GM21528 (cell line): ENCODE measurements around the gene MAP2K6.

Experiments
- ATAC-seq: cut with Tn5 transposase; IDR thresholded peaks from one replicate; pipeline ENCODE4 v1.9.1; 2021; ENCODE audit warnings: mild to moderate bottlenecking, moderate library complexity; ENCODE audit not compliant: unreplicated experiment, low FRiP score

Gene MAP2K6

DNA sequence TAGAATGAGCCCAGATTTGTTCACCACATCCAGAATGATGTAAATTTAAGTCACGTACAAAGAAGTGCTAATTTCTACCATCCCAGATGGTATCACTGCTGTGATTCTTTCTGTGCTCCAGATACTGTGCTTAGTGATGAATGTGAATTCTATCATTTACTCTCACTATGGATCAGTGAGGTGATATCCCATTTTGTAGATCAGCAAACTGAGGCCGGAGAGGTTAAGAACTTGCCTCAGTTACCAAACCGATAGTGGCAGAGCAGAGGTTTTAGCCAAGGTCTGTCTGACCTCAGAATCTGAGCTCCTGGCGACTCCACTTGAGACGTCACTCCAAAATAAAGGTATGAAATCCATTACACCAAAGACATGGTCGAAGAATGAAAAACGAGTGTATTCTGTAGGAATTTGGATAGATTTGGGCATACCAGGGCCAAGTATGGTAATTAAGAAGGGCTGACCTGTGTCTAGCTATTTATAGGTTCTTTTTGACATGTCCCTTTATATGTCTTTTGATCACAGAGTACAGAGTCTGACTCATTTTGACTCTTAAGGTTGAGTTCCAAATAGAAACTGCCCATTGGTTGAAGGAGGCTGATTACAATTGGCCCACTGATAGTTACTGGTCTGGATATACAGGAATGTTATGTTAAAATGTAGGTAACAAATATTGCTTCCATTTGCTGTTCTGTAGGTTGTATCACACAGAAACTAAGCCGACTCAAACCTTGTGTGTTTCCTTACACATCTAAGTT is 10.0 kb downstream of the MAP2K6 start:
- no peak for ATAC-seq

GRCh38 chr17:69425978-69426377 is 11.5 kb downstream of the MAP2K6 start:
- no peak for ATAC-seq

- ATAC-seq: no peak
Measured at GRCh38 chr17:69427486-69428197, 13.1 kb downstream of the MAP2K6 start.

- no peak for ATAC-seq
Measured at GRCh38 chr17:69428252-69428980, 13.9 kb downstream of the MAP2K6 start.

DNA sequence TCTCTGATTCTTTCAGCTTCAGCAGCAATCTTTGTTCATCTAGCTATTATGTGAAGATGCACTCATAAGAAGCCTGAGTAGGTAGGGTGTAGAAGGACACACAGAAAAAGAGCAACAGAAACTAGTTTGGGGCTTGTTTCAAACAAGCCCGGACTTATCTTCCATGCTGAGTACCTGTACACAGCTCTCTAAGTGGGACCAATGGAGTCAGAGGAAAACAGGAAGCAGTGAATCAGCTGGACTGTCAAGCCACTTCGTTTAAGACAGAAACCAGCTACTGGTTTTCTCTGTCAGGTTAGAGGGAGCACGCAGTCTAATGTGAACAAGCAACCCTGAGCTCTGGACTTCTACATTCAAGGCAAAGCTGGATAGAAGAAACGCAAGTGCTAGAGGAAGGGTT is 16.0 kb downstream of the MAP2K6 start:
- ATAC-seq: no peak

GRCh38 chr17:69431835-69432234 is 17.3 kb downstream of the MAP2K6 start:
- no peak for ATAC-seq

- no peak for ATAC-seq
Measured at GRCh38 chr17:69433093-69433492, 18.6 kb downstream of the MAP2K6 start.

DNA sequence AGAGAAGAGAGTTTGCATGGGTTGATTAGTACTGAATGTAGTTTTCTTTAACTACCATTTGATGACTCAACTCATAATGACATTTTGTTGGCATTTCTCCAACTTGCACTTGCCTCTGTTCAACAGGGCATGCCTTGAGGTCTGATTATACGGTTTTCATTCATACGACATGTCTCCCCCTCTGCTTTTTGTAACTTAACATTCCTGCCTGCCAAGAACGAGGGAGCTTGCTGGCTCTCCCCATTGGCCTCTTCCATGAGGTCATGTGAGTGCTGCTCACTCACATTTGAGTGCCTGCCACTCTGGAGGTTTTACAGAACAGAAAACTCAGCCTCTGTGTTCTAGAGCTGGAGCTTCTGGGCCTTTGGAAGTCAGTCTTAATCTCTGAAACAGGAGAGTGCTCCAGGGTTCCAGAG is 19.7 kb downstream of the MAP2K6 start:
- ATAC-seq: no peak

DNA sequence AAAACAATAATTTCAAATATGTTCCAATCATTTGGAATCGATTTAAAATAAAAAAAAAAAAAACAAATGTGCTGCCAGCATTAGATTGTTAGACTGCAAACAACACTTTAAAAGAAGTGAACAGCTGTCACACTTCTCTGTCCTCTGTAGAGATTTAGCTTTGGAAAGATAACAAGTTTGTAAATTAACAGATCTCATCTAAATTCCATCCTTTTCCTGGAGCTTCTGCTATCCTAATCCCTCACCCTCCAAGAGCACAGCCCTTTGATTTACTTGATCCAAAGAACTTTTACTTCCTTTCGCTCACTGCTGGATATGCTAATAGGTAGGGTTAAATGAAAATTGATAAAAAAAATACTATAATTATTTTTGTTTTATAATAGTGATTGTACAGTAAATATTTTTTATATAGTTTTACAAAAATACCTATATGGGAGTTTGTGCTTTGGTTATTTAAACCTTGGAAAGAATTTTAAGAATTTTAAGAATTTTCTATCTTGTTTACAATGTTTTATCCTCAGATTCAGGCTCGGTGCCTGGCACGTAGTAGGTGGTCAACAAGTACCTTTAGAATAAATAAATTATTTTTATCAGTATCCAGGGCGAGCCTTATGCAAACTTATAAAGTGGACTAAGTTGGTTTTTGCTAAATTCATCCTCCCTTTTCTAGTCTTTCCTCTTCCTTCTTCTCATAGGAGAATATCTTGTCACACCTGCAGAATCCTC is 21.6 kb downstream of the MAP2K6 start:
- ATAC-seq: no peak

GRCh38 chr17:69437475-69437874 is 23.0 kb downstream of the MAP2K6 start:
- ATAC-seq: no peak

DNA sequence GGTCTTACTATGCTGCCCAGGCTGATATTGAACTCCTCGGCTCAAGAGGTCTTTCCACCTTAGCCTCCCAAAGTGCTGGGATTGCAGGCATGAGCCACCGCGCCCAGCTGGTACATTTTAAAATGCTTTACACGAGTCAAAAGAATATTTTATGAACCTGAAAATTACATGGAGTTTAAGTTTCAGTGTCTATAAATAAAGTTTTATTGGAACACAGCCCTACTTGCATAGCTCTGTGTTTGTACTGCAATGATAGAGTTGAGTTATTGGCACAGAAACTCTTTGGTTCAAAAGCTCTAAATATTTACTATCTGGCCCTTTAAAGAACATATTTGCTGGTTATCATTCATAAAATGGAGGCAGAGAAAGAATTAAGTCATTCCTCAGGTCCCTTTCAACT is 24.3 kb downstream of the MAP2K6 start:
- no peak for ATAC-seq

DNA sequence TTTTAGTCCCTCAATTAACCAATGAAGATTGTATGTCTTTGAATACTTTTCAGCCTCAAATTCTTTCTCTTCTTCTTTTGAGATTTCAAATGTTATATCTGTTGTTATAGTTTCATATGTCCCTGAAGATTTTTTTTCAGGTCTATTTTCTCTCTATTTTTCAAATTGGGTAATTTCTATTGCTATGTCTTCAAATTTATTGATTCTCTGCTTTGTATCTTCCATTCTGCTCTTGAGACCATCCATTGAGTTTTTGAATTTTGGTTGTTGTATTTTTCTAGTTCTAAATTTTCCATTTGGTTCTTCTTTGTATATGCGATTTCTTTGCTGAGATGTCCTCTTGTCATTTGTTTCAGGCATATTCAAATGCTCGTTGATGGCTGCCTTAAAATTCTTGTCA is 26.7 kb downstream of the MAP2K6 start:
- no peak for ATAC-seq

GRCh38 chr17:69443138-69443537 is 28.6 kb downstream of the MAP2K6 start:
- ATAC-seq: no peak

DNA sequence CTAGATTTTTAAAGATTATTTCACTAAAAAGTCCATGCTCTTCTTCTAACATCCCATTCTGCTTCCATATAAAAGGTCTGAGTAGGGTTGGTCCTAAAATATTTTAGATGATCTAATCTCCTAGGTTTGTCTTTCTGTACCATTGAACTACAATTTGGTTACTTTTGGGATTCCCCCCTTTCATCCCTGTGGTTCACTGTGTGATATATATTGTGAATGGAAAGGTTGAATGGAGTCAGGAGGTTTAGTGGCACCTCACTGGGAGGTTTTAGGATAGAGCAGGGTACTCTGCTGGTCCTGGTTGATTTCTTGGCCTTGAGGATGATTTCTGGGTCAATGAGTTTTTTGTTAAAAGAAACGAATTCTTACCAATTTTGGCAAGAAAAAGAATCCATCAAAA is 29.5 kb downstream of the MAP2K6 start:
- no peak for ATAC-seq

GRCh38 chr17:69445132-69445531 is 30.6 kb downstream of the MAP2K6 start:
- ATAC-seq: no peak

GRCh38 chr17:69447726-69448125 is 33.2 kb downstream of the MAP2K6 start:
- no peak for ATAC-seq

DNA sequence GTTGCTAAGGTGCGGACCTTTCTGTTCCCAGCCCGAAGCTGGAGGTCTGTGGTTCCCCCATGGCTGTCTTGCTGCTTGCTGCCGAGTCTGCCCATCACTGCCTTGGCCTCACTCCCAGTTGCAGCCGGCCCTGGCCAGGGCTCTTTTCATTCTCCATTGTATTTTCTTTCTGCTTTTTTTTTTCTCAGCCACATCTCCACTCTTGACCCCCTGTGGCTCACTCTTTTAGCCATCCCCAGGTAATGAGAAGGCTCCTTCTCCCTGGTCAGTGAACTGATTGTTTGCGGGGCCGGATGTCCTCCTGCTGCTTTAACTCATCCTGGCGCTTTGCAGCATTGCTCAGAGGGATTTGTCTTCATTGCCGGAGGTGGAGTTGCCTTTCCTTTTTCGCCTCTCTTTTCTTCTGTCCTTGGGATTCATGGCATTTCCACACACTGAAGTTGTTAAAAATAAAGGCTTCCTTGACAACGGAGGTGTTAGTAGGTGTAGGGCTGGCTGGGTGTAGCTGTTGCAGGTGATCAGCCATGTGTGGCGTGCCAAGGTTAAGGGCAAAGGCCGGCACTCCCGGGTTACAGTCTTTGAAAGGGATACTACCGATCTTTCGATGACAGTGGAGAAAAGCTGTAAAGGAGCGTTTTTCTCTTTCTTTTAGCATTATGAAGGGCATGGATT is 34.1 kb downstream of the MAP2K6 start:
- ATAC-seq: no peak

DNA sequence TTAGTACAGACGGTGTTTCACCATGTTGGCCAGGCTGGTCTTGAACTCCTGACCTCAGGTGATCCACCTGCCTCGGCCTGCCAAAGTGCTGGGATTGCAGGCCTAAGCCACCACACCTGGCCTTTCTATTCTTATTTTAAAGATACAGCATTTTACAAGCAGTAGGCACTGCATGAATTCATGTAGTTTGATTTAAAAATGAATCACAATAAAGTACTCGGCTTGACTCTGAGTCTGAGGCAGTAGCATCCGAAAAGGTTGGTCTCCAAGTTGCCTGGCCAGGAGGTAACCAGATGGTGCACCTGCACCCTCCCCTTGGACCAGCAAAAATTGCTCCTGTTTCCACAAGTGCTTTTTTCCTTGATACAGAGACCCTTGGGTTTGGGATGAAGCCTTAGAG is 35.6 kb downstream of the MAP2K6 start:
- no peak for ATAC-seq

DNA sequence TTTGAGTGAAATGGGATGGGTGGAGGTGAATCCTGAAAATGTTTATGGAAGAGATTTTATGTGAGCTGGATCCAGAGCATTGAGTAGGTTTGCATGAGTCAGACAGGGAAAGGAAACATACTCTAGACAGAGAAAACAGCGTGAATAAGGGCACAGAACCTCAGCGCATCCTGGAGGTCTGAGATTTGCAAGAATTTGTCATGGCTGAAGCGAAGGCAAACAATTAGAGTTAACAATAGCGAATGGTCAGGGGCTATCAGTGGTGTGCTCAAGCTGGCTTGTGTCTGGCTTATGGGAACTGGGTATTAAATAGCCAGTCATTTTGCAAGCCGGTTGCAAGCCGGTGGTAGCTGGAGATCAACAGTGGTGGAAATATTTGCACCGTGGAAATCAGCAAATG is 36.4 kb downstream of the MAP2K6 start:
- ATAC-seq: no peak
